Ectodermal cell (in vitro differentiated cells): ENCODE measurements around the gene PRM3.

Source experiments
- H3K27ac ChIP-seq: 2 replicates; pipeline ENCODE4 v1.7.0; 2013; ENCODE audit warnings: mild to moderate bottlenecking, low read depth, low read length; ENCODE audit not compliant: insufficient read depth, poor library complexity, severe bottlenecking
- H3K27me3 ChIP-seq: 2 replicates; pipeline ENCODE4 v1.7.0; 2013; ENCODE audit warnings: mild to moderate bottlenecking, low read length; ENCODE audit not compliant: insufficient read depth, control insufficient read depth, poor library complexity, severe bottlenecking
- H3K36me3 ChIP-seq: one replicate; pipeline ENCODE4 v1.7.0; 2013; ENCODE audit warnings: low read length; ENCODE audit not compliant: control insufficient read depth, insufficient read depth
- H3K4me1 ChIP-seq: one replicate; pipeline ENCODE4 v1.7.0; 2013; ENCODE audit warnings: low read length; ENCODE audit not compliant: control insufficient read depth, insufficient read depth
- H3K4me3 ChIP-seq: 2 replicates; pipeline ENCODE4 v1.7.0; 2013; ENCODE audit warnings: low read depth, low read length, control low read depth; ENCODE audit not compliant: insufficient read depth
- H3K9me3 ChIP-seq: 2 replicates; pipeline ENCODE4 v1.7.0; 2013; ENCODE audit warnings: mild to moderate bottlenecking, low read length, moderate library complexity; ENCODE audit not compliant: control insufficient read depth
- WGBS, 2 experiments: methylation state at CpG; one replicate each; pipeline ENCODE4 v1.1.7; 2013; ENCODE audit warnings: missing lambda C conversion rate in 2 of 2; 5-methylcytosine and 5-hydroxymethylcytosine counted together

PRM3 gene

GRCh38 chr16:11252482-11252931 is 20.9 kb downstream of the PRM3 start:
- peaks cover 10% of the 10 kb centered on the region for H3K4me1 ChIP-seq
- H3K27me3 ChIP-seq: peaks cover 21% of the 10 kb centered on the region
- H3K27ac ChIP-seq: no peak overlapping the region
- H3K9me3 ChIP-seq: no peaks in the 10 kb centered on the region
- no peaks in the 10 kb centered on the region for H3K36me3 ChIP-seq
- no peak overlapping the region for H3K4me3 ChIP-seq
- 94 to 95% methylated on average over 8 of the region's 8 CpGs for WGBS, 2 experiments

GRCh38 chr16:11251525-11252481 is 21.6 kb downstream of the PRM3 start:
- Histone ChIP-seq H3K4me1 (peaks cover 7% of the 10 kb centered on the region), H3K9me3 (no peaks in the 10 kb centered on the region), H3K36me3 (no peaks in the 10 kb centered on the region), H3K27me3 (peaks cover 17% of the 10 kb centered on the region), H3K27ac (no peak overlapping the region), H3K4me3 (no peak overlapping the region)
- 91 to 93% methylated on average over 18 of the region's 18 CpGs for WGBS, 2 experiments

- Histone ChIP-seq H3K36me3 (no peaks in the 10 kb centered on the region), H3K4me1 (peaks cover 6% of the 10 kb centered on the region), H3K27me3 (peaks cover 14% of the 10 kb centered on the region), H3K27ac (no peak overlapping the region), H3K4me3 (no peak overlapping the region), H3K9me3 (no peaks in the 10 kb centered on the region)
- WGBS, 2 experiments: 93 to 95% methylated on average over 10 of the region's 10 CpGs
Observed at GRCh38 chr16:11250786-11251524, 22.5 kb downstream of the PRM3 start.

GRCh38 chr16:11250091-11250785 is 23.2 kb downstream of the PRM3 start:
- peaks cover 11% of the 10 kb centered on the region for H3K4me1 ChIP-seq
- no peaks in the 10 kb centered on the region for H3K9me3 ChIP-seq
- no peaks in the 10 kb centered on the region for H3K36me3 ChIP-seq
- whole genome bisulfite sequencing, 2 experiments: 83 to 84% methylated on average over 16 of the region's 16 CpGs
- peaks cover 10% of the 10 kb centered on the region for H3K27me3 ChIP-seq
- H3K4me3 ChIP-seq: no peak overlapping the region
- no peak overlapping the region for H3K27ac ChIP-seq

- 94 to 95% methylated on average over 63 of the region's 63 CpGs for WGBS, 2 experiments
- Histone ChIP-seq H3K4me3 (no peak overlapping the region), H3K27ac (no peak overlapping the region)
Observed at GRCh38 chr16:11249233-11250061, 24.0 kb downstream of the PRM3 start.

GRCh38 chr16:11248133-11248532 is 25.3 kb downstream of the PRM3 start:
- WGBS, 2 experiments: 92 to 95% methylated on average over 8 of the region's 8 CpGs
- Histone ChIP-seq H3K27ac (no peak overlapping the region), H3K4me3 (no peak overlapping the region), H3K9me3 (no peaks in the 10 kb centered on the region), H3K27me3 (no peaks in the 10 kb centered on the region), H3K36me3 (no peaks in the 10 kb centered on the region), H3K4me1 (peaks cover 10% of the 10 kb centered on the region)

More at GRCh38 chr16:11249233-11250061, 24.0 kb downstream of the PRM3 start:
- no peaks in the 10 kb centered on the region for H3K36me3 ChIP-seq
- no peaks in the 10 kb centered on the region for H3K9me3 ChIP-seq
- peaks cover 2% of the 10 kb centered on the region for H3K27me3 ChIP-seq
- H3K4me1 ChIP-seq: peaks cover 12% of the 10 kb centered on the region

GRCh38 chr16:11245988-11246387 is 27.4 kb downstream of the PRM3 start:
- peaks cover 6% of the 10 kb centered on the region for H3K4me1 ChIP-seq
- H3K9me3 ChIP-seq: no peaks in the 10 kb centered on the region
- H3K27ac ChIP-seq: no peak overlapping the region
- H3K4me3 ChIP-seq: no peak overlapping the region
- H3K36me3 ChIP-seq: no peaks in the 10 kb centered on the region
- no peaks in the 10 kb centered on the region for H3K27me3 ChIP-seq

- Histone ChIP-seq H3K4me1 (peaks cover 6% of the 10 kb centered on the region), H3K9me3 (no peaks in the 10 kb centered on the region), H3K4me3 (no peak overlapping the region), H3K36me3 (no peaks in the 10 kb centered on the region), H3K27me3 (no peaks in the 10 kb centered on the region), H3K27ac (no peak overlapping the region)
- 85 to 89% methylated on average over 5 of the region's 5 CpGs for WGBS, 2 experiments
Observed at GRCh38 chr16:11245222-11245737, 28.1 kb downstream of the PRM3 start.

GRCh38 chr16:11242658-11243057 is 30.8 kb downstream of the PRM3 start:
- H3K4me3 ChIP-seq: no peak overlapping the region
- no peak overlapping the region for H3K27ac ChIP-seq
- no peaks in the 10 kb centered on the region for H3K36me3 ChIP-seq
- WGBS, 2 experiments: 88 to 90% methylated on average over 12 of the region's 12 CpGs
- H3K9me3 ChIP-seq: no peaks in the 10 kb centered on the region
- peaks cover 6% of the 10 kb centered on the region for H3K4me1 ChIP-seq
- no peaks in the 10 kb centered on the region for H3K27me3 ChIP-seq
